Activated CD4-positive, alpha-beta T cell treated with anti-CD3 and anti-CD28 coated beads for 4 hours (primary cell): ENCODE results near the gene HIF3A.

Experiments used
- DNase-seq, 2 donors: peaks; one replicate each; pipeline ENCODE4 v3.0.0-alpha.2; 2020

The HIF3A gene

GRCh38 chr19:46330319-46330918 is 33.6 kb downstream of the HIF3A start:
- DNase-seq = no peak

- no peak for DNase-seq
Observed at GRCh38 chr19:46337487-46337886, 40.6 kb downstream of the HIF3A start.

- no peak for DNase-seq
Observed at GRCh38 chr19:46339446-46339845, 42.6 kb downstream of the HIF3A start.

- DNase-seq = no peak
Observed at GRCh38 chr19:46340051-46340659, 43.3 kb downstream of the HIF3A start.

- no peak for DNase-seq
Observed at GRCh38 chr19:46341937-46342336, 45.1 kb downstream of the HIF3A start.

GRCh38 chr19:46344363-46344762 is 47.5 kb downstream of the HIF3A start:
- DNase-seq = no peak

GRCh38 chr19:46345157-46345556 is 48.3 kb downstream of the HIF3A start:
- DNase-seq = no peak

GRCh38 chr19:46346821-46347571 is 50.2 kb downstream of the HIF3A start, which contains the start of gene PPP5C:
PPP5C (plus strand) TSS chr19:46347087; CDS start chr19:46347097, 10 bp downstream.
- DNase-seq = peak; percentile 80 to 87

GRCh38 chr19:46347572-46347883 is 50.7 kb downstream of the HIF3A start:
- DNase-seq = no peak

- no peak for DNase-seq
Observed at GRCh38 chr19:46347985-46348384, 51.1 kb downstream of the HIF3A start.

GRCh38 chr19:46349311-46349993 is 52.6 kb downstream of the HIF3A start:
- no peak for DNase-seq

- no peak for DNase-seq
Observed at GRCh38 chr19:46350029-46350757, 53.4 kb downstream of the HIF3A start.

- peak; percentile 29 to 43 for DNase-seq
Observed at GRCh38 chr19:46350758-46351159, 53.9 kb downstream of the HIF3A start.

- DNase-seq = peak; percentile 24 to 27
Observed at GRCh38 chr19:46351241-46352041, 54.6 kb downstream of the HIF3A start.

- DNase-seq = no peak
Observed at GRCh38 chr19:46353730-46354528, 57.1 kb downstream of the HIF3A start.

GRCh38 chr19:46355234-46356148 is 58.6 kb downstream of the HIF3A start:
- DNase-seq = no peak

- no peak for DNase-seq
Observed at GRCh38 chr19:46356149-46357055, 59.6 kb downstream of the HIF3A start.

GRCh38 chr19:46357846-46358583 is 61.2 kb downstream of the HIF3A start:
- DNase-seq = no peak
